HCT116 (cell line): ENCODE results near the gene TRIM69. TPM values are rescaled to one million over a fixed set of nuclear protein-coding genes. Genes with fewer than 3 reads are reported as not detected.

Experiments
- ATAC-seq: fragments of 200-7000 bp; cut with Tn5 transposase; 2 replicates; pipeline ENCODE4 v1.9.1; 2020; ENCODE audit warnings: mild to moderate bottlenecking, moderate library complexity
- BruUV-seq: library from RNA; stranded (reverse); fragments of 400-500 nt; replicated peaks from 2 replicates; lab custom pipeline; 2021; lab: Mats Ljungman, UMichigan
- CTCF ChIA-PET: fragments of 300-600 bp; sonication (Branson Sonifier 250); formaldehyde crosslinking; loops from one replicate; lab custom pipeline; 2021; ENCODE audit warnings: antibody characterized with exemption; lab: Charles Lee
- POLR2A ChIA-PET: fragments of 300-600, 350-600 bp; sonication (Branson Sonifier 250); formaldehyde crosslinking; loops from one replicate; lab custom pipeline; 2021; ENCODE audit warnings: antibody characterized with exemption; lab: Charles Lee
- RAD21 ChIA-PET, 2 experiments: fragments of 300-600 bp; sonication (Branson Sonifier 250); formaldehyde crosslinking; loops; one replicate each; lab custom pipeline; 2023; ENCODE audit warnings: low total read pairs in 2 of 2; ENCODE audit not compliant: uncharacterized antibody in 2 of 2, unreplicated experiment in 2 of 2, low non-redundant PET in 1 of 2; lab: Charles Lee
- DNase-seq: peaks from one replicate; pipeline ENCODE4 v3.0.0-alpha.2; 2010; ENCODE audit warnings: low read depth, low spot score
- H2AFZ ChIP-seq: fragments of 200-600 bp; shearing (Covaris generic), sonication (generic); 2 replicates; pipeline ENCODE4 v1.6.1; 2017; ENCODE audit warnings: low read depth, mixed run types, mixed read lengths, antibody characterized with exemption, low read length; ENCODE audit not compliant: poor library complexity, severe bottlenecking
- H3K27ac ChIP-seq: 2 replicates; pipeline ENCODE4 v1.5.1; 2012; ENCODE audit warnings: low read depth, low read length
- H3K27me3 ChIP-seq: fragments of 200-600 bp; sonication (generic); 2 replicates; pipeline ENCODE4 v1.6.1; 2016; ENCODE audit warnings: mixed run types, low read length, mixed read lengths; ENCODE audit not compliant: insufficient read depth
- H3K36me3 ChIP-seq, 2 experiments: fragments of 200-500 bp in 1 of 2; fragments of 200-600 bp in 1 of 2; sonication (Bioruptor generic) in 1 of 2; sonication (generic) in 1 of 2; 2 replicates each; pipeline versions ENCODE4 v1.5.1 to v1.6.1; 2014 to 2016; ENCODE audit warnings: low read length in 2 of 2, inconsistent platforms in 1 of 2, mixed read lengths in 1 of 2, mixed run types in 1 of 2; ENCODE audit not compliant: insufficient read depth in 2 of 2, control insufficient read depth in 1 of 2
- H3K4me1 ChIP-seq, 2 experiments: fragments of 200-600 bp in 1 of 2; sonication (generic) in 1 of 2; 2 replicates each; pipeline versions ENCODE4 v1.5.1 to v1.6.1; 2012 to 2017; ENCODE audit warnings: low read length in 2 of 2, inconsistent platforms in 1 of 2, mild to moderate bottlenecking in 1 of 2, mixed read lengths in 1 of 2, mixed run types in 1 of 2, moderate library complexity in 1 of 2; ENCODE audit not compliant: insufficient read depth in 2 of 2, control insufficient read depth in 1 of 2
- H3K4me2 ChIP-seq: fragments of 200-600 bp; sonication (generic); 2 replicates; pipeline ENCODE4 v1.6.1; 2017; ENCODE audit warnings: mixed run types, low read length, mixed read lengths
- H3K4me3 ChIP-seq, 2 experiments: fragments of 200-600 bp in 1 of 2; sonication (generic) in 1 of 2; replicated peaks in 1 of 2; 2 replicates each; pipeline ENCODE4 v1.5.1; 2011 to 2016; ENCODE audit warnings: low read length in 2 of 2, control low read depth in 1 of 2, low read depth in 1 of 2, mild to moderate bottlenecking in 1 of 2, mixed read lengths in 1 of 2, mixed run types in 1 of 2
- H3K79me2 ChIP-seq: fragments of 200-600 bp; sonication (generic); 2 replicates; pipeline ENCODE4 v1.6.1; 2017; ENCODE audit warnings: mild to moderate bottlenecking, mixed run types, low read length, moderate library complexity, mixed read lengths; ENCODE audit not compliant: insufficient read depth
- H3K9ac ChIP-seq: fragments of 200-600 bp; sonication (generic); 2 replicates; pipeline ENCODE4 v1.6.1; 2016; ENCODE audit warnings: low read length, mixed read lengths
- H3K9me2 ChIP-seq: fragments of 200-600 bp; sonication (generic), shearing (Covaris generic); 2 replicates; pipeline ENCODE4 v1.6.1; 2017; ENCODE audit warnings: mixed run types, mild to moderate bottlenecking, moderate library complexity; ENCODE audit not compliant: insufficient read depth
- H3K9me3 ChIP-seq, 2 experiments: fragments of 200-500 bp in 1 of 2; fragments of 200-600 bp in 1 of 2; sonication (Bioruptor generic) in 1 of 2; sonication (generic) in 1 of 2; 2 replicates each; pipeline ENCODE4 v1.6.1; 2014 to 2017; ENCODE audit warnings: low read length in 2 of 2, mixed read lengths in 2 of 2, inconsistent platforms in 1 of 2, low read depth in 1 of 2, mild to moderate bottlenecking in 1 of 2, mixed run types in 1 of 2, moderate library complexity in 1 of 2; ENCODE audit not compliant: control insufficient read depth in 1 of 2, insufficient read depth in 1 of 2
- H4K20me1 ChIP-seq: fragments of 200-600 bp; sonication (generic), shearing (Covaris generic); 2 replicates; pipeline ENCODE4 v1.6.1; 2017; ENCODE audit warnings: mixed run types, mild to moderate bottlenecking, moderate library complexity; ENCODE audit not compliant: insufficient read depth
- ATF3 ChIP-seq: IDR thresholded peaks from 2 replicates; pipeline ENCODE4 v1.6.1; 2012
- CBX3 ChIP-seq: IDR thresholded peaks from 2 replicates; pipeline ENCODE4 v1.6.1; 2012; ENCODE audit warnings: low read depth
- CTCF ChIP-seq, 3 experiments: fragments of 200-600 bp in 1 of 3; sonication (generic) in 1 of 3; IDR thresholded peaks in 2 of 3; conservative IDR thresholded peaks in 1 of 3; 2 replicates each; pipeline ENCODE4 v1.5.1; 2012 to 2017; ENCODE audit warnings: low read depth in 2 of 3, low read length in 2 of 3, antibody characterized with exemption in 1 of 3, borderline replicate concordance in 1 of 3, control low read depth in 1 of 3, mild to moderate bottlenecking in 1 of 3, mixed read lengths in 1 of 3, mixed run types in 1 of 3, moderate library complexity in 1 of 3; ENCODE audit not compliant: insufficient read depth in 1 of 3
- ELF1 ChIP-seq: IDR thresholded peaks from 2 replicates; pipeline ENCODE4 v1.6.1; 2012; ENCODE audit warnings: low read depth, borderline replicate concordance
- ZNF274 ChIP-seq: fragments of 200-500 bp; sonication (Bioruptor generic); IDR thresholded peaks from 2 replicates; pipeline ENCODE4 v1.6.1; 2014; ENCODE audit warnings: mild to moderate bottlenecking, low read depth, low read length, inconsistent platforms
- intact Hi-C: fragments of 100-400 bp; cut with micrococcal nuclease; formaldehyde crosslinking; loops from 2 replicates; pipeline ENCODE4 v1.10.0; 2022
- total RNA-seq: library from RNA; stranded (reverse); gene quantifications from one replicate; pipeline ENCODE4 v1.2.1, GENCODE V29; 2021; ENCODE audit not compliant: unreplicated experiment

Gene TRIM69
- total RNA-seq, 1 experiment from 2014 or later, result 13.0 TPM

GRCh38 chr15:44716983-44717602, 19.2 kb upstream of the TRIM69 start:
- CTCF ChIA-PET, result no interaction called here
- H3K4me2 ChIP-seq, result no peak overlapping the region

More at GRCh38 chr15:44716983-44717602, 19.2 kb upstream of the TRIM69 start:
- Histone ChIP-seq H3K27me3 (no peaks in the 10 kb centered on the region), H3K9me3 (no peaks in the 10 kb centered on the region), H3K9me2 (no peaks in the 10 kb centered on the region), H3K9ac (no peak overlapping the region), H3K79me2 (peaks cover 34% of the 10 kb centered on the region), H4K20me1 (no peaks in the 10 kb centered on the region), H3K27ac (no peak overlapping the region), H3K36me3 (peaks cover 27 to 35% of the 10 kb centered on the region in 2 experiments), H2AFZ (no peak overlapping the region), H3K4me1 (peaks cover 8 to 19% of the 10 kb centered on the region in 2 experiments; a peak in 3 of 4 replicates), H3K4me3 (no peak overlapping the region)
- ChIA-PET RAD21 (no interaction called here), POLR2A (interaction anchor here (7.0 kb wide), 1 partner anchor 11 kb away, joined by 106 read pairs; no protein-coding TSS in a partner anchor)
- TF ChIP-seq ELF1 (no peak), ATF3 (no peak), ZNF274 (no peak), CBX3 (no peak), CTCF (IDR thresholded peaks at IDR 0.05 in 2 of 3, conservative IDR thresholded peaks at IDR 0.05 in 1 of 3; ENCODE audit: borderline replicate concordance in 1 of 3, insufficient read depth in 1 of 3, low read depth in 2 of 3, low read length in 2 of 3) (no peak)
- intact Hi-C loops, result no loop called here
- DNase-seq, result no peak
- ATAC-seq, result no peak
- BruUV-seq, result no TSS peak
